ENCODE data around the gene ZNF200. TPM values are rescaled to one million over a fixed set of nuclear protein-coding genes. Genes with fewer than 3 reads are reported as not detected.

Gene ZNF200
- total and polyA plus RNA-seq, 2 of the 13 experiments (the other 11 are each of a cell fraction or from before 2014, with no cell fraction given) = 3.5 to 16.5 TPM

GRCh38 chr16:3188925-3189825 lies 45.8 kb downstream of the ZNF200 start (continued):
- TF ChIP-seq ZNF646 (CRISPR knock-in tag; IDR thresholded peaks at IDR 0.05) (no peak), HMG20B (CRISPR knock-in tag; conservative IDR thresholded peaks at IDR 0.05) (no peak), SP1 (IDR thresholded peaks at IDR 0.05) (no peak), SP1 (CRISPR knock-in tag; IDR thresholded peaks at IDR 0.05) (no peak), EED (CRISPR knock-in tag; IDR thresholded peaks at IDR 0.05) (peak; percentile 40; the same call in 1 of the 2 replicates), SIX1 (CRISPR knock-in tag; IDR thresholded peaks at IDR 0.05; ENCODE audit: borderline replicate concordance) (peak; percentile 11; the same call in 1 of the 2 replicates), ZNF232 (CRISPR knock-in tag; IDR thresholded peaks at IDR 0.05; ENCODE audit: borderline replicate concordance) (no peak), RBM39 (IDR thresholded peaks at IDR 0.05; ENCODE audit: low read depth, low read length, poor library complexity, severe bottlenecking) (peak; percentile 51), ZNF75D (CRISPR knock-in tag; IDR thresholded peaks at IDR 0.05; ENCODE audit: borderline replicate concordance) (no peak), TRIM24 (CRISPR knock-in tag; IDR thresholded peaks at IDR 0.05) (no peak), HNF1A (IDR thresholded peaks at IDR 0.05; ENCODE audit: low read depth) (0 out of 2 replicates have a peak, but pooled peaks have one; percentile 27), HNF1A (CRISPR knock-in tag; IDR thresholded peaks at IDR 0.05; ENCODE audit: borderline replicate concordance) (no peak), FOXP1 (IDR thresholded peaks at IDR 0.05) (no peak), FOXP1 (CRISPR knock-in tag; IDR thresholded peaks at IDR 0.05) (no peak)
- TF ChIP-seq, protein P1, sequence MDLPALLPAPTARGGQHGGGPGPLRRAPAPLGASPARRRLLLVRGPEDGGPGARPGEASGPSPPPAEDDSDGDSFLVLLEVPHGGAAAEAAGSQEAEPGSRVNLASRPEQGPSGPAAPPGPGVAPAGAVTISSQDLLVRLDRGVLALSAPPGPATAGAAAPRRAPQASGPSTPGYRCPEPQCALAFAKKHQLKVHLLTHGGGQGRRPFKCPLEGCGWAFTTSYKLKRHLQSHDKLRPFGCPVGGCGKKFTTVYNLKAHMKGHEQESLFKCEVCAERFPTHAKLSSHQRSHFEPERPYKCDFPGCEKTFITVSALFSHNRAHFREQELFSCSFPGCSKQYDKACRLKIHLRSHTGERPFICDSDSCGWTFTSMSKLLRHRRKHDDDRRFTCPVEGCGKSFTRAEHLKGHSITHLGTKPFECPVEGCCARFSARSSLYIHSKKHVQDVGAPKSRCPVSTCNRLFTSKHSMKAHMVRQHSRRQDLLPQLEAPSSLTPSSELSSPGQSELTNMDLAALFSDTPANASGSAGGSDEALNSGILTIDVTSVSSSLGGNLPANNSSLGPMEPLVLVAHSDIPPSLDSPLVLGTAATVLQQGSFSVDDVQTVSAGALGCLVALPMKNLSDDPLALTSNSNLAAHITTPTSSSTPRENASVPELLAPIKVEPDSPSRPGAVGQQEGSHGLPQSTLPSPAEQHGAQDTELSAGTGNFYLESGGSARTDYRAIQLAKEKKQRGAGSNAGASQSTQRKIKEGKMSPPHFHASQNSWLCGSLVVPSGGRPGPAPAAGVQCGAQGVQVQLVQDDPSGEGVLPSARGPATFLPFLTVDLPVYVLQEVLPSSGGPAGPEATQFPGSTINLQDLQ (CRISPR knock-in tag; IDR thresholded peaks at IDR 0.05) = no peak

Data from HepG2 (cell line).